ENCODE data around the gene RASA2. TPM values are rescaled to one million over a fixed set of nuclear protein-coding genes. Genes with fewer than 3 reads are reported as not detected.

RASA2 gene
- total and polyA plus RNA-seq, 4 donors, result 1.6 to 5.4 (median 4.6) TPM

- H3K4me1 ChIP-seq (ENCODE audit: control insufficient read depth in 4 of 4, insufficient read depth in 4 of 4, low read length in 3 of 4), result no peaks in the 10 kb centered on the region
- no peak overlapping the region for H3K9ac ChIP-seq (ENCODE audit: low read depth in 1 of 2, low read length in 2 of 2)
- H3K27ac ChIP-seq (ENCODE audit: low read depth in 1 of 2, low read length in 2 of 2), result peak overlapping the region; percentile 21 to 36
- H3K27me3 ChIP-seq (ENCODE audit: control insufficient read depth in 4 of 4, insufficient read depth in 4 of 4, low read length in 3 of 4), result no peaks in the 10 kb centered on the region
- H3K36me3 ChIP-seq (ENCODE audit: control insufficient read depth in 4 of 4, insufficient read depth in 3 of 4, low read depth in 1 of 4, low read length in 3 of 4), result peaks cover 7 to 33% (median 21%) of the 10 kb centered on the region in 4 donors
- TF ChIP-seq NR2F2 (IDR thresholded peaks at IDR 0.05) (peak; percentile 10), REST (IDR thresholded peaks at IDR 0.05) (peak; percentile 12), RAD21 (IDR thresholded peaks at IDR 0.05) (no peak), HNF4A (conservative IDR thresholded peaks at IDR 0.05) (no peak), SP1 (IDR thresholded peaks at IDR 0.05) (peak; percentile 6)
- no peak for DNase-seq (ENCODE audit: low spot score)
- WGBS, result 80% methylated on average over 10 of the region's 10 CpGs
- H3K4me3 ChIP-seq (ENCODE audit: low read depth in 1 of 3, low read length in 3 of 3), result no peak overlapping the region
- H3K9me3 ChIP-seq (ENCODE audit: control insufficient read depth in 4 of 4, low read length in 3 of 4), result no peaks in the 10 kb centered on the region
Observed at GRCh38 chr3:141442446-141442845, 44.4 kb upstream of the RASA2 start.

DNA sequence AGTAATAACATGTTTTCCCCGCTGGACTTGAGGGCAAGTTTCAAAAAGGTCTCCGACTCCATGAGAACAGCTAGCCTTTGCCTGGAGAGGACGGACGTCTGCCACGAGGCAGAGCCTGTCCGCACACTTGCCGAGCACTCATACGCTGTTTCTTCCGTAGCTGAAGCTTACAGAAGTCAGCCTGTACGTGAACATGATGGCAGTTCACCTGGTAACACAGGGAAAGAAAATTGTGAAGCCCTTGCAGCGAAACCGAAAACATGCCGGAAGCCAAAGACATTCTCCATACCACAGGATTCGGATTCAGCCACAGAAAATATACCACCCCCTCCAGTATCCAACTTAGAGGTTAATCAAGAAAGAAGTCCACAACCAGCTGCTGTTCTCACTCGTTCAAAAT, 43.9 kb upstream of the RASA2 start:
- TF ChIP-seq HNF4G (IDR thresholded peaks at IDR 0.05) (no peak), NR2F2 (IDR thresholded peaks at IDR 0.05) (no peak), REST (IDR thresholded peaks at IDR 0.05) (no peak), GABPA (IDR thresholded peaks at IDR 0.05 in 1 of 2, conservative IDR thresholded peaks at IDR 0.05 in 1 of 2) (no peak), FOXA1 (IDR thresholded peaks at IDR 0.05) (no peak), ZBTB33 (IDR thresholded peaks at IDR 0.05) (no peak), RXRA (IDR thresholded peaks at IDR 0.05) (no peak), FOXA2 (IDR thresholded peaks at IDR 0.05) (no peak)
- TF ChIP-seq, protein P1, sequence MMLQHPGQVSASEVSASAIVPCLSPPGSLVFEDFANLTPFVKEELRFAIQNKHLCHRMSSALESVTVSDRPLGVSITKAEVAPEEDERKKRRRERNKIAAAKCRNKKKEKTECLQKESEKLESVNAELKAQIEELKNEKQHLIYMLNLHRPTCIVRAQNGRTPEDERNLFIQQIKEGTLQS (IDR thresholded peaks at IDR 0.05), result no peak
- Histone ChIP-seq H3K4me3 (ENCODE audit: low read depth in 1 of 3, low read length in 3 of 3) (no peak overlapping the region), H3K4me1 (ENCODE audit: control insufficient read depth in 4 of 4, insufficient read depth in 4 of 4, low read length in 3 of 4) (no peaks in the 10 kb centered on the region), H3K9ac (ENCODE audit: low read depth in 1 of 2, low read length in 2 of 2) (no peak overlapping the region), H3K27me3 (ENCODE audit: control insufficient read depth in 4 of 4, insufficient read depth in 4 of 4, low read length in 3 of 4) (no peaks in the 10 kb centered on the region), H3K36me3 (ENCODE audit: control insufficient read depth in 4 of 4, insufficient read depth in 3 of 4, low read depth in 1 of 4, low read length in 3 of 4) (peaks cover 7 to 33% (median 22%) of the 10 kb centered on the region in 4 donors), H3K27ac (ENCODE audit: low read depth in 1 of 2, low read length in 2 of 2) (peak overlapping the region; percentile 1 to 21), H3K9me3 (ENCODE audit: control insufficient read depth in 4 of 4, low read length in 3 of 4) (no peaks in the 10 kb centered on the region)
- 95% methylated on average over 15 of the region's 15 CpGs for WGBS
- no peak for DNase-seq (ENCODE audit: low spot score)
